Neutrophil (primary cell): ENCODE data around the gene ZSCAN9.

ENCODE experiments used
- H3K27ac ChIP-seq: fragments of 200-600 bp; sonication (generic); 2 replicates; pipeline ENCODE4 v1.5.1; 2016; ENCODE audit warnings: mild to moderate bottlenecking, moderate library complexity
- H3K27me3 ChIP-seq: fragments of 200-600 bp; sonication (generic); 2 replicates; pipeline ENCODE4 v1.6.0; 2016; ENCODE audit warnings: mild to moderate bottlenecking
- H3K36me3 ChIP-seq: fragments of 200-600 bp; sonication (generic); 2 replicates; pipeline ENCODE4 v1.5.1; 2017
- H3K4me1 ChIP-seq, 2 experiments: fragments of 200-600 bp in 1 of 2; sonication (generic) in 1 of 2; 1 replicate in 1 of 2; 2 replicates in 1 of 2; pipeline versions ENCODE4 v1.5.1 to v1.6.1; 2013 to 2016; ENCODE audit warnings: low read depth in 1 of 2, low read length in 1 of 2, mild to moderate bottlenecking in 1 of 2, moderate library complexity in 1 of 2; ENCODE audit not compliant: control insufficient read depth in 1 of 2, insufficient read depth in 1 of 2
- H3K4me3 ChIP-seq, 2 experiments: fragments of 200-600 bp in 1 of 2; sonication (generic) in 1 of 2; 1 replicate in 1 of 2; 2 replicates in 1 of 2; pipeline ENCODE4 v1.5.1; 2013 to 2016; ENCODE audit warnings: low read depth in 1 of 2, low read length in 1 of 2, mild to moderate bottlenecking in 1 of 2, moderate library complexity in 1 of 2
- H3K9me3 ChIP-seq: fragments of 200-600 bp; sonication (generic); 2 replicates; pipeline ENCODE4 v1.5.1; 2016
- CTCF ChIP-seq: fragments of 200-600 bp; sonication (generic); IDR thresholded peaks from 2 replicates; pipeline ENCODE4 v1.5.1; 2016; ENCODE audit warnings: antibody characterized with exemption

ZSCAN9 gene

DNA sequence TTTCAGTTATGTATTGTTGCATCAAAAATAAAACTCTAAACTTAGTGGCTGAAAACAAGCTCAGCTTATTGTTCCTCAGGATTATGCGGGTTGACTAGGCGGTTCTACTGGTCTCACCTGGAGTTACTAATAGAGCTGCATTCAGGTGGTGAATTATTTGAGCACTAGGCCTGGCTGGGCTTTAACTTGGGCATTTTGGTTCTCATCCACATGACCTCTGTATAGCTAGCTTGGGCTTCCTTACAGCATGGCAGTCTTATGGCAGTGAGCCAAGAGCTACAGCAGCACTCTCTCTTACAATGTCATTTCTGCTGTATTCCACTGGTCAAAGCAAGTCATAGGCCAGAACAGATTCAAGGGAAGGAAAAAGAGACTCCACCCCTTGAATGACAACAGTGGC, 57.9 kb downstream of the ZSCAN9 start:
- no peak for TF ChIP-seq CTCF
- Histone ChIP-seq H3K4me1 (peaks cover 8 to 15% of the 10 kb centered on the region in 2 experiments), H3K27ac (no peak overlapping the region), H3K4me3 (no peak overlapping the region), H3K27me3 (peaks cover 39% of the 10 kb centered on the region), H3K36me3 (no peaks in the 10 kb centered on the region), H3K9me3 (no peaks in the 10 kb centered on the region)
